HUES6 (cell line): Measurements from ENCODE around the gene MCHR1.
"Not testable (repeated sequence)": the region's sequence is repeated elsewhere in the genome, so short reads cannot be mapped to it uniquely, and the experiment has no call there.

Source experiments
- H3K27ac ChIP-seq: 2 replicates; pipeline ENCODE4 v1.7.0; 2013; ENCODE audit warnings: low read depth, mild to moderate bottlenecking, low read length, inconsistent platforms
- H3K27me3 ChIP-seq: 2 replicates; pipeline ENCODE4 v1.6.1; 2013; ENCODE audit warnings: low read length; ENCODE audit not compliant: control insufficient read depth, insufficient read depth
- H3K36me3 ChIP-seq: 2 replicates; pipeline ENCODE4 v1.6.1; 2013; ENCODE audit warnings: low read length; ENCODE audit not compliant: control insufficient read depth, insufficient read depth
- H3K4me1 ChIP-seq: 2 replicates; pipeline ENCODE4 v1.6.1; 2013; ENCODE audit warnings: low read length; ENCODE audit not compliant: control insufficient read depth, insufficient read depth
- H3K4me3 ChIP-seq: 2 replicates; pipeline ENCODE4 v1.5.1; 2013; ENCODE audit warnings: low read depth, low read length
- H3K9ac ChIP-seq: one replicate; pipeline ENCODE4 v1.6.1; 2013; ENCODE audit warnings: mild to moderate bottlenecking, low read length
- H3K9me3 ChIP-seq: 2 replicates; pipeline ENCODE4 v1.6.1; 2013; ENCODE audit warnings: low read depth, low read length; ENCODE audit not compliant: control insufficient read depth, insufficient read depth

The MCHR1 gene

GRCh38 chr22:40676166-40676565 lies 3.1 kb upstream of the MCHR1 start:
- peaks cover 28% of the 10 kb centered on the region for H3K4me1 ChIP-seq
- not testable (repeated sequence) for H3K9ac ChIP-seq, H3K9me3 ChIP-seq, H3K27me3 ChIP-seq, H3K36me3 ChIP-seq, H3K4me3 ChIP-seq, H3K27ac ChIP-seq

GRCh38 chr22:40676644-40677043 lies 2.6 kb upstream of the MCHR1 start:
- Histone ChIP-seq H3K27ac (no peak overlapping the region), H3K4me3 (no peak overlapping the region), H3K9me3 (no peaks in the 10 kb centered on the region), H3K4me1 (peaks cover 29% of the 10 kb centered on the region), H3K27me3 (no peaks in the 10 kb centered on the region), H3K9ac (no peak overlapping the region), H3K36me3 (no peaks in the 10 kb centered on the region)

GRCh38 chr22:40678493-40679248 lies 613 bp upstream of the MCHR1 start:
- no peaks in the 10 kb centered on the region for H3K9me3 ChIP-seq
- H3K27me3 ChIP-seq, result no peaks in the 10 kb centered on the region
- no peak overlapping the region for H3K27ac ChIP-seq
- no peaks in the 10 kb centered on the region for H3K36me3 ChIP-seq
- H3K9ac ChIP-seq, result peak overlapping the region; percentile 63
- H3K4me1 ChIP-seq, result peaks cover 38% of the 10 kb centered on the region
- no peak overlapping the region for H3K4me3 ChIP-seq

GRCh38 chr22:40679964-40680818 lies 907 bp downstream of the MCHR1 start:
- no peaks in the 10 kb centered on the region for H3K27me3 ChIP-seq
- H3K36me3 ChIP-seq, result no peaks in the 10 kb centered on the region
- H3K4me3 ChIP-seq, result peak overlapping the region; percentile 36; the same call in 1 of the 2 replicates
- H3K9ac ChIP-seq, result peak overlapping the region; percentile 63
- no peaks in the 10 kb centered on the region for H3K9me3 ChIP-seq
- H3K27ac ChIP-seq, result no peak overlapping the region
- H3K4me1 ChIP-seq, result peaks cover 44% of the 10 kb centered on the region

- Histone ChIP-seq H3K4me3 (no peak overlapping the region), H3K9me3 (no peaks in the 10 kb centered on the region), H3K4me1 (peaks cover 44% of the 10 kb centered on the region), H3K27me3 (no peaks in the 10 kb centered on the region), H3K9ac (no peak overlapping the region), H3K36me3 (no peaks in the 10 kb centered on the region), H3K27ac (no peak overlapping the region)
These were observed 1.5 kb downstream of the MCHR1 start for GRCh38 chr22:40680819-40681183.

- Histone ChIP-seq H3K4me1 (peaks cover 44% of the 10 kb centered on the region), H3K4me3 (no peak overlapping the region), H3K27me3 (no peaks in the 10 kb centered on the region), H3K27ac (no peak overlapping the region), H3K9ac (peak overlapping the region; percentile 8), H3K9me3 (no peaks in the 10 kb centered on the region), H3K36me3 (no peaks in the 10 kb centered on the region)
These were observed 2.2 kb downstream of the MCHR1 start for GRCh38 chr22:40681451-40681850.

- Histone ChIP-seq H3K4me3 (peak overlapping the region; percentile 42), H3K27me3 (no peaks in the 10 kb centered on the region), H3K36me3 (no peaks in the 10 kb centered on the region), H3K4me1 (peaks cover 41% of the 10 kb centered on the region), H3K9me3 (no peaks in the 10 kb centered on the region), H3K27ac (no peak overlapping the region), H3K9ac (peak overlapping the region; percentile 54)
These were observed 5.4 kb downstream of the MCHR1 start for GRCh38 chr22:40684728-40685127.

GRCh38 chr22:40685406-40685805 lies 6.1 kb downstream of the MCHR1 start:
- Histone ChIP-seq H3K9me3 (no peaks in the 10 kb centered on the region), H3K4me3 (peak overlapping the region; percentile 42; the same call in 1 of the 2 replicates), H3K36me3 (no peaks in the 10 kb centered on the region), H3K4me1 (peaks cover 41% of the 10 kb centered on the region), H3K27me3 (no peaks in the 10 kb centered on the region), H3K9ac (peak overlapping the region; percentile 54), H3K27ac (no peak overlapping the region)

GRCh38 chr22:40687706-40688105 lies 8.4 kb downstream of the MCHR1 start:
- Histone ChIP-seq H3K9ac (no peak overlapping the region), H3K36me3 (no peaks in the 10 kb centered on the region), H3K27ac (0 out of 2 replicates have a peak overlapping the region, but pooled peaks have one; percentile 34), H3K9me3 (no peaks in the 10 kb centered on the region), H3K27me3 (no peaks in the 10 kb centered on the region), H3K4me3 (no peak overlapping the region), H3K4me1 (peaks cover 30% of the 10 kb centered on the region)

GRCh38 chr22:40690370-40690769 lies 11.1 kb downstream of the MCHR1 start:
- H3K27ac ChIP-seq, result no peak overlapping the region
- no peak overlapping the region for H3K4me3 ChIP-seq
- no peaks in the 10 kb centered on the region for H3K27me3 ChIP-seq
- H3K36me3 ChIP-seq, result no peaks in the 10 kb centered on the region
- H3K9ac ChIP-seq, result no peak overlapping the region
- H3K4me1 ChIP-seq, result peaks cover 25% of the 10 kb centered on the region
- no peaks in the 10 kb centered on the region for H3K9me3 ChIP-seq

- H3K27me3 ChIP-seq, result no peaks in the 10 kb centered on the region
- no peak overlapping the region for H3K9ac ChIP-seq
- no peaks in the 10 kb centered on the region for H3K9me3 ChIP-seq
- H3K4me1 ChIP-seq, result peaks cover 25% of the 10 kb centered on the region
- H3K36me3 ChIP-seq, result no peaks in the 10 kb centered on the region
- no peak overlapping the region for H3K4me3 ChIP-seq
- H3K27ac ChIP-seq, result no peak overlapping the region
These were observed 12.2 kb downstream of the MCHR1 start for GRCh38 chr22:40691532-40691931.
